Measurements from ENCODE around the gene AP1G1.

DNA sequence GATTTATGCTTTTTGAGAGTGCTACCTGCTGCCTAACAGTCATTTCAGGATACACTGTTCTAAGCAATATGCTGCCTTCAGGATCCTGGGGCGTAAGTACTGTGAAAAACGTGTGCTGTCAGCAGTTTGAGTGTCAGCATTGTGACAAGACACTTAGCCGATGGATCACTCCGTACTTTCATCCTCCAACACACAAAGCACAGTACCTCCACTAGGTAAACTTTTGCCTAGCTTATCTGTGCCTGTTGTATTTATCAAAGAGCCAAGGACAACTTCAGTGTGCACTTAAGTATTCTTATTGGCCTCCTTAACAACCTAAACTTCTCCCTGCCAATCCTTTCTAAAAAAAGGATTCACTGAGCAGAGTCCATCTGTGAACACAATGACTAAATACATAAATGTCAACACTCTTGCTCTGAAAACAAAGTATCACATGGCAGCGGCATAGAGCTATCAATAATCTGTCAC, 50.3 kb downstream of the AP1G1 start:
- TF ChIP-seq EZH2 (IDR thresholded peaks at IDR 0.05; ENCODE audit: insufficient read depth, low read length), result no peak
- TF ChIP-seq, protein P1, sequence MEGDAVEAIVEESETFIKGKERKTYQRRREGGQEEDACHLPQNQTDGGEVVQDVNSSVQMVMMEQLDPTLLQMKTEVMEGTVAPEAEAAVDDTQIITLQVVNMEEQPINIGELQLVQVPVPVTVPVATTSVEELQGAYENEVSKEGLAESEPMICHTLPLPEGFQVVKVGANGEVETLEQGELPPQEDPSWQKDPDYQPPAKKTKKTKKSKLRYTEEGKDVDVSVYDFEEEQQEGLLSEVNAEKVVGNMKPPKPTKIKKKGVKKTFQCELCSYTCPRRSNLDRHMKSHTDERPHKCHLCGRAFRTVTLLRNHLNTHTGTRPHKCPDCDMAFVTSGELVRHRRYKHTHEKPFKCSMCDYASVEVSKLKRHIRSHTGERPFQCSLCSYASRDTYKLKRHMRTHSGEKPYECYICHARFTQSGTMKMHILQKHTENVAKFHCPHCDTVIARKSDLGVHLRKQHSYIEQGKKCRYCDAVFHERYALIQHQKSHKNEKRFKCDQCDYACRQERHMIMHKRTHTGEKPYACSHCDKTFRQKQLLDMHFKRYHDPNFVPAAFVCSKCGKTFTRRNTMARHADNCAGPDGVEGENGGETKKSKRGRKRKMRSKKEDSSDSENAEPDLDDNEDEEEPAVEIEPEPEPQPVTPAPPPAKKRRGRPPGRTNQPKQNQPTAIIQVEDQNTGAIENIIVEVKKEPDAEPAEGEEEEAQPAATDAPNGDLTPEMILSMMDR (IDR thresholded peaks at IDR 0.05; ENCODE audit: insufficient read depth, low read depth, low read length), result no peak
